GM18511 (cell line): ENCODE results near the gene LIMCH1.

ENCODE experiments used
- ATAC-seq: cut with Tn5 transposase; IDR thresholded peaks from one replicate; pipeline ENCODE4 v1.9.1; 2021; ENCODE audit warnings: mild to moderate bottlenecking, moderate library complexity; ENCODE audit not compliant: unreplicated experiment

The LIMCH1 gene

GRCh38 chr4:41559940-41560516 is 22.1 kb downstream of the LIMCH1 start:
- no peak for ATAC-seq

- ATAC-seq = no peak
Measured at GRCh38 chr4:41561244-41561643, 23.3 kb downstream of the LIMCH1 start.

GRCh38 chr4:41567186-41567585 is 29.2 kb downstream of the LIMCH1 start:
- no peak for ATAC-seq

GRCh38 chr4:41568363-41568762 is 30.4 kb downstream of the LIMCH1 start:
- ATAC-seq = no peak

GRCh38 chr4:41569961-41570360 is 32.0 kb downstream of the LIMCH1 start:
- ATAC-seq = no peak

GRCh38 chr4:41571422-41571821 is 33.5 kb downstream of the LIMCH1 start:
- ATAC-seq = no peak

GRCh38 chr4:41572516-41572915 is 34.6 kb downstream of the LIMCH1 start:
- no peak for ATAC-seq

GRCh38 chr4:41572956-41573355 is 35.0 kb downstream of the LIMCH1 start:
- no peak for ATAC-seq

- ATAC-seq = no peak
Measured at GRCh38 chr4:41573502-41574001, 35.6 kb downstream of the LIMCH1 start.

GRCh38 chr4:41575207-41575606 is 37.2 kb downstream of the LIMCH1 start:
- no peak for ATAC-seq

GRCh38 chr4:41575665-41576064 is 37.7 kb downstream of the LIMCH1 start:
- no peak for ATAC-seq

GRCh38 chr4:41579043-41579442 is 41.1 kb downstream of the LIMCH1 start:
- no peak for ATAC-seq

GRCh38 chr4:41579526-41579925 is 41.6 kb downstream of the LIMCH1 start:
- no peak for ATAC-seq

GRCh38 chr4:41580007-41580406 is 42.0 kb downstream of the LIMCH1 start:
- ATAC-seq = no peak

- no peak for ATAC-seq
Measured at GRCh38 chr4:41586675-41587225, 48.8 kb downstream of the LIMCH1 start.

- ATAC-seq = no peak
Measured at GRCh38 chr4:41587286-41587685, 49.3 kb downstream of the LIMCH1 start.

- no peak for ATAC-seq
Measured at GRCh38 chr4:41590591-41590990, 52.6 kb downstream of the LIMCH1 start.

- ATAC-seq = no peak
Measured at GRCh38 chr4:41594432-41594831, 56.5 kb downstream of the LIMCH1 start.

GRCh38 chr4:41597494-41597893 is 59.5 kb downstream of the LIMCH1 start:
- no peak for ATAC-seq

GRCh38 chr4:41598580-41598979 is 60.6 kb downstream of the LIMCH1 start:
- ATAC-seq = no peak

GRCh38 chr4:41599192-41599786 is 61.3 kb downstream of the LIMCH1 start:
- ATAC-seq = no peak

- ATAC-seq = no peak
Measured at GRCh38 chr4:41600243-41600912, 62.4 kb downstream of the LIMCH1 start.
